ENCODE data around the gene STT3B.

The STT3B gene

GRCh38 chr3:31636694-31637442 lies 104.1 kb downstream of the STT3B start:
- Histone ChIP-seq H2BK12ac (ENCODE audit: low read length in 2 of 2) (no peak overlapping the region), H2BK120ac (ENCODE audit: low read depth, low read length) (no peak overlapping the region), H3K4me3 (ENCODE audit: insufficient read depth in 1 of 2, low read depth in 1 of 2, low read length in 2 of 2) (no peak overlapping the region), H3K4ac (ENCODE audit: low read depth in 1 of 2, low read length in 2 of 2) (no peak overlapping the region), H3K4me1 (ENCODE audit: control insufficient read depth, insufficient read depth, low read depth, low read length) (no peaks in the 10 kb centered on the region), H3K18ac (ENCODE audit: low read depth in 1 of 2, low read length in 2 of 2) (no peak overlapping the region), H4K8ac (ENCODE audit: low read length) (no peak overlapping the region), H3K9ac (ENCODE audit: low read length) (no peak overlapping the region), H3K79me1 (replicated peaks; ENCODE audit: low read length, poor library complexity, severe bottlenecking) (peaks cover 3% of the 10 kb centered on the region), H2AFZ (ENCODE audit: low read depth, low read length) (no peak overlapping the region), H2AK5ac (ENCODE audit: low read length, severe bottlenecking) (no peak overlapping the region), H2BK5ac (ENCODE audit: low read depth, low read length, poor library complexity, severe bottlenecking) (no peak overlapping the region), H4K91ac (ENCODE audit: low read length) (no peak overlapping the region), H3K14ac (ENCODE audit: low read length in 2 of 2) (no peak overlapping the region), H3K23ac (ENCODE audit: low read length in 2 of 2) (no peak overlapping the region), H3K9me3 (ENCODE audit: control insufficient read depth, low read length) (no peaks in the 10 kb centered on the region), H2BK15ac (ENCODE audit: low read depth, poor library complexity, severe bottlenecking) (no peak overlapping the region), H3K36me3 (ENCODE audit: control insufficient read depth in 1 of 2, insufficient read depth in 2 of 2, low read depth in 1 of 2, low read length in 2 of 2) (peaks cover 3 to 64% of the 10 kb centered on the region in 2 experiments), H3K27me3 (ENCODE audit: control insufficient read depth in 1 of 2, insufficient read depth in 1 of 2, low read length in 2 of 2) (no peaks in the 10 kb centered on the region), H3K27ac (ENCODE audit: low read length, poor library complexity, severe bottlenecking) (no peak overlapping the region), H3K4me2 (ENCODE audit: low read length, poor library complexity, severe bottlenecking) (no peak overlapping the region)
- no CpG with 5 or more reads among the region's 2 CpGs for WGBS
- no peak for DNase-seq

GRCh38 chr3:31639828-31640227 lies 107.1 kb downstream of the STT3B start:
- no peak for DNase-seq
- no peaks in the 10 kb centered on the region for H3K27me3 ChIP-seq (ENCODE audit: control insufficient read depth in 1 of 2, insufficient read depth in 1 of 2, low read length in 2 of 2)
- H2BK5ac ChIP-seq (ENCODE audit: low read depth, low read length, poor library complexity, severe bottlenecking) = no peak overlapping the region
- peaks cover 2 to 50% of the 10 kb centered on the region in 2 experiments for H3K36me3 ChIP-seq (ENCODE audit: control insufficient read depth in 1 of 2, insufficient read depth in 2 of 2, low read depth in 1 of 2, low read length in 2 of 2)
- H3K14ac ChIP-seq (ENCODE audit: low read length in 2 of 2) = no peak overlapping the region
- H2BK12ac ChIP-seq (ENCODE audit: low read length in 2 of 2) = no peak overlapping the region
- no peak overlapping the region for H3K9ac ChIP-seq (ENCODE audit: low read length)
- H3K4me1 ChIP-seq (ENCODE audit: control insufficient read depth, insufficient read depth, low read depth, low read length) = no peaks in the 10 kb centered on the region
- no peak overlapping the region for H3K4ac ChIP-seq (ENCODE audit: low read depth in 1 of 2, low read length in 2 of 2)
- no peak overlapping the region for H2AFZ ChIP-seq (ENCODE audit: low read depth, low read length)
- H3K23ac ChIP-seq (ENCODE audit: low read length in 2 of 2) = no peak overlapping the region
- H4K91ac ChIP-seq (ENCODE audit: low read length) = no peak overlapping the region
- H3K79me1 ChIP-seq (replicated peaks; ENCODE audit: low read length, poor library complexity, severe bottlenecking) = peaks cover 1% of the 10 kb centered on the region
- no peak overlapping the region for H2BK15ac ChIP-seq (ENCODE audit: low read depth, poor library complexity, severe bottlenecking)
- H2BK120ac ChIP-seq (ENCODE audit: low read depth, low read length) = no peak overlapping the region
- no CpG with 5 or more reads among the region's 1 CpG for WGBS
- no peak overlapping the region for H3K4me2 ChIP-seq (ENCODE audit: low read length, poor library complexity, severe bottlenecking)
- H3K4me3 ChIP-seq (ENCODE audit: insufficient read depth in 1 of 2, low read depth in 1 of 2, low read length in 2 of 2) = no peak overlapping the region
- H3K27ac ChIP-seq (ENCODE audit: low read length, poor library complexity, severe bottlenecking) = no peak overlapping the region
- no peak overlapping the region for H4K8ac ChIP-seq (ENCODE audit: low read length)
- H3K18ac ChIP-seq (ENCODE audit: low read depth in 1 of 2, low read length in 2 of 2) = no peak overlapping the region
- no peaks in the 10 kb centered on the region for H3K9me3 ChIP-seq (ENCODE audit: control insufficient read depth, low read length)
- no peak overlapping the region for H2AK5ac ChIP-seq (ENCODE audit: low read length, severe bottlenecking)

- Histone ChIP-seq H4K8ac (ENCODE audit: low read length) (no peak overlapping the region), H2AFZ (ENCODE audit: low read depth, low read length) (no peak overlapping the region), H2BK12ac (ENCODE audit: low read length in 2 of 2) (no peak overlapping the region), H3K27ac (ENCODE audit: low read length, poor library complexity, severe bottlenecking) (no peak overlapping the region), H3K4me2 (ENCODE audit: low read length, poor library complexity, severe bottlenecking) (no peak overlapping the region), H3K79me1 (replicated peaks; ENCODE audit: low read length, poor library complexity, severe bottlenecking) (peaks cover 3% of the 10 kb centered on the region), H3K9me3 (ENCODE audit: control insufficient read depth, low read length) (peaks cover 42% of the 10 kb centered on the region), H3K9ac (ENCODE audit: low read length) (no peak overlapping the region), H3K27me3 (ENCODE audit: control insufficient read depth in 1 of 2, insufficient read depth in 1 of 2, low read length in 2 of 2) (no peaks in the 10 kb centered on the region), H3K14ac (ENCODE audit: low read length in 2 of 2) (no peak overlapping the region), H3K4me1 (ENCODE audit: control insufficient read depth, insufficient read depth, low read depth, low read length) (no peaks in the 10 kb centered on the region), H3K18ac (ENCODE audit: low read depth in 1 of 2, low read length in 2 of 2) (no peak overlapping the region), H2BK120ac (ENCODE audit: low read depth, low read length) (no peak overlapping the region), H2BK5ac (ENCODE audit: low read depth, low read length, poor library complexity, severe bottlenecking) (no peak overlapping the region), H3K36me3 (ENCODE audit: control insufficient read depth in 1 of 2, insufficient read depth in 2 of 2, low read depth in 1 of 2, low read length in 2 of 2) (peaks cover 20 to 43% of the 10 kb centered on the region in 2 experiments), H3K4me3 (ENCODE audit: insufficient read depth in 1 of 2, low read depth in 1 of 2, low read length in 2 of 2) (no peak overlapping the region), H2BK15ac (ENCODE audit: low read depth, poor library complexity, severe bottlenecking) (no peak overlapping the region), H4K91ac (ENCODE audit: low read length) (no peak overlapping the region), H3K23ac (ENCODE audit: low read length in 2 of 2) (no peak overlapping the region), H2AK5ac (ENCODE audit: low read length, severe bottlenecking) (no peak overlapping the region), H3K4ac (ENCODE audit: low read depth in 1 of 2, low read length in 2 of 2) (no peak overlapping the region)
- DNase-seq = no peak
- WGBS = 92% methylated on average over 5 of the region's 5 CpGs
Observed at GRCh38 chr3:31645256-31645655, 112.5 kb downstream of the STT3B start.

- Histone ChIP-seq H2BK5ac (ENCODE audit: low read depth, low read length, poor library complexity, severe bottlenecking) (no peak overlapping the region), H3K79me1 (replicated peaks; ENCODE audit: low read length, poor library complexity, severe bottlenecking) (peaks cover 3% of the 10 kb centered on the region), H3K18ac (ENCODE audit: low read depth in 1 of 2, low read length in 2 of 2) (no peak overlapping the region), H3K27ac (ENCODE audit: low read length, poor library complexity, severe bottlenecking) (no peak overlapping the region), H3K14ac (ENCODE audit: low read length in 2 of 2) (no peak overlapping the region), H3K4ac (ENCODE audit: low read depth in 1 of 2, low read length in 2 of 2) (no peak overlapping the region), H4K8ac (ENCODE audit: low read length) (no peak overlapping the region), H3K9ac (ENCODE audit: low read length) (no peak overlapping the region), H3K4me2 (ENCODE audit: low read length, poor library complexity, severe bottlenecking) (no peak overlapping the region), H2BK120ac (ENCODE audit: low read depth, low read length) (no peak overlapping the region), H2AFZ (ENCODE audit: low read depth, low read length) (no peak overlapping the region), H3K4me1 (ENCODE audit: control insufficient read depth, insufficient read depth, low read depth, low read length) (no peaks in the 10 kb centered on the region), H3K9me3 (ENCODE audit: control insufficient read depth, low read length) (peaks cover 71% of the 10 kb centered on the region), H3K4me3 (ENCODE audit: insufficient read depth in 1 of 2, low read depth in 1 of 2, low read length in 2 of 2) (peak overlapping the region in 1 of 2 experiments; percentile 56), H2AK5ac (ENCODE audit: low read length, severe bottlenecking) (no peak overlapping the region), H2BK15ac (ENCODE audit: low read depth, poor library complexity, severe bottlenecking) (no peak overlapping the region), H3K27me3 (ENCODE audit: control insufficient read depth in 1 of 2, insufficient read depth in 1 of 2, low read length in 2 of 2) (no peaks in the 10 kb centered on the region), H4K91ac (ENCODE audit: low read length) (no peak overlapping the region), H3K23ac (ENCODE audit: low read length in 2 of 2) (no peak overlapping the region), H2BK12ac (ENCODE audit: low read length in 2 of 2) (no peak overlapping the region), H3K36me3 (ENCODE audit: control insufficient read depth in 1 of 2, insufficient read depth in 2 of 2, low read depth in 1 of 2, low read length in 2 of 2) (peaks cover 22 to 43% of the 10 kb centered on the region in 2 experiments)
- WGBS = 99% methylated on average over 4 of the region's 4 CpGs
- no peak for DNase-seq
Observed at GRCh38 chr3:31648286-31648968, 115.7 kb downstream of the STT3B start.

Data from mesenchymal stem cell (in vitro differentiated cells and primary cell).